DMS53 treated with DMSO at 0.1 percent for 48 hours (cell line): ENCODE data around the gene MAP7D2.

Experiments
- DNase-seq: peaks from one replicate; lab custom pipeline; 2025; ENCODE audit not compliant: unreplicated experiment; lab: John Stamatoyannopoulos, UW

The MAP7D2 gene

DNA sequence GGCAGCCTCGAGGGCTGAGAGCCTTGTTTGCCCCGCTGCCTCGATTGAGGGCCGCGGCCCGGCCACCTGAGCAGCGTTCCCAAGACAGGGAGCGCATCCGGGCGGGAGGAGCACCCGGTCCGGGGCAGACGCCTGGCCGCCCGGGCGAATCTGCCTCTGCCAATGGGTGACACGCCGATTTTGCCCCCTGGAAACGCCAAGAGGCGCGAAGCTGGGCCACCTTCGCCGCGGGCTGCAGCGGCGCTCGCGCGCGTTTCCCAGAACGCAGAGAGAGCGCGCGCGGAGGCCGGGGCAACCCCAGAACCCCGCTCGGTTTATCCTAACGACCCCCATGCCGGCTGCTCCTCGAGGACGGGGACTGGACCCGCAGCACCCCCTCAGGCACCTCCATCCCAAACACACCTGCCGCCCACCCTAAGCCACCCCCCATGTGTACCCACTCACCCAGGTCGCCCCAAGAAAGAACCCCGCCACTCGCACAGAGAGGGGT, 575 bp downstream of the MAP7D2 start:
- DNase-seq: no peak

DNA sequence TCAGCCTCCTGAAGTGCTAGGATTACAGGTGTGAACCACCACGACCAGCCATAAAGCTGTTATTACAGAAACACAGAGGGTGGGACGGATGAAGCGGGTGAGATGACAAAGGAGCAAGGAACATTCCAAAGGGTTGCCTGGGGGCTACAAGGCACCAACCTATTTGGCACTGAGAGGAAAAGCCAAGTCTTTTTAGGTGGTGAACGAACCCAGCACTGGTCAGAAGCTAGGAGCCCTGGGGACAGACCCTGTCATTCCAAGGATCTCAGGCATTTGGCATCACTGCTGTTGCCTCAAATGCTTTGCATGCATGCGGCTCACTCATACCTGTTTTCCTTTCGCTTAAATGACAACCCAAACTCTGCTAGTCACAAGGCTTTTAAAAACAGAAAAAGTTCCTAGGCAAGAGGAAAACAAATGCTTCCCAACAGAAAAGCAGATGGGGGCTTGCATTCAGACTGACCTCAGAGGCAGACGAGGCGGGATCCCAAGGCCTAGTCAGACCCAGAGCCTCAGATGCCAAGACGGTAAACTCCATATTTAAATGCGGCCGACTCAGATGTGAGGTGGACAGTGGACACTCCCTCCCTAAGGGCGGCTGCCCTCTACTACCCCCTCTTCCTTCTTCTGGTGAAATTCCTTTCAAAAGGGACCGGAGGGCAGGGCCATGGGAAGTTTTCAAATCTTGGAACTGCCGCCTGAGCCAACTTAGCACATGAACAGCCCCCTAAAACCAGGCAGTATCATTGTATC, 4.5 kb downstream of the MAP7D2 start:
- no peak for DNase-seq

DNA sequence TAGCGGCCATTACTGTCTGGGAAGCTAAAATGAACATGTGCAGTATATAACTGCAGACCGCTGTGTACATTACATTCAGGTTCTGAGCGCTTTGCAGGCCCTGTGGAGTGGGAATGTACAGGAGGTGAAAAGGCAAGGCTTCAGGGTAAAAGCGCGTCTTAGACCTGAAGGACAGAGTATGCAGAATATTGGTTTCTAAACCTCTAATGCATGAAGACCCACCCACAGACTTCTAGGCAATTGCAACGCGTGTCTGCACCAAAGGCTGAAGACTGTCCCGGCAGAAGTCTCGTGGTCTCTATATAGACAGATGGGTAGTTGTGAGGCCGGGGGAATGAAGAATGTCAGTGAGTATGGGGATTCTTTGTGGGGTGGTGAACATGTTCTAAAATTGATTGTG, 5.4 kb downstream of the MAP7D2 start:
- no peak for DNase-seq

DNA sequence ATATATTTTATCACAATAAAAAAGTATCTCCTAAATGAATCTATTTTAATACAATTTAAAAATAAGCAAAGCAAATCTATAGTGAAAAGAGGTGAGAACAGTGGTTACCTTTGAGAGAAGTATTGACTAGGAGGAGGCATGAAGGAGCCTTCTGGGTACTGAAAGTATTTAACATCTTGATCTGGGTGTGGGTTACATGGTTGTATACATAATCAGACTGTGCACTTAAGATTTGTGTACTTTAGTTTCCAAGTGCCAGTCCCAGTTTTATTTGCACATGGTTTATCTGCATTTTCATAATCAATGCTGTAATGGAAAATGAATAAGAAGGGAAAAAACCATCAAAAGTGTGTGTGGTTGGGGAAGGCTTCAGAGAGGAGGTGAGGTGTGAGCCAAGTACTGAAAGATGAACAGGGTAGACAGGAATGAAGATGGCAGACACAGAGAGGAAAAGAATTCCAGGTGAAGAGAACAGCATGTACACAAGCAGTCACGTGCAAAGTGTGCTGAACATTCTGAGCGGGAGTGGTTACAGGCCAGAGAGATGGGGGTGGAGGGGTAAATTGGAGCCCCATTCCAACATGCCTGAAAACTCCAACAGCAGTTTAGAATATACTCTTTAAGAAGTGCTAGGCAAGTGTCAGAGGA, 14.6 kb downstream of the MAP7D2 start:
- DNase-seq: no peak

- DNase-seq: no peak
These were observed 25.2 kb downstream of the MAP7D2 start for GRCh38 chrX:20091499-20091898.

GRCh38 chrX:20089845-20090244, 26.9 kb downstream of the MAP7D2 start:
- no peak for DNase-seq

DNA sequence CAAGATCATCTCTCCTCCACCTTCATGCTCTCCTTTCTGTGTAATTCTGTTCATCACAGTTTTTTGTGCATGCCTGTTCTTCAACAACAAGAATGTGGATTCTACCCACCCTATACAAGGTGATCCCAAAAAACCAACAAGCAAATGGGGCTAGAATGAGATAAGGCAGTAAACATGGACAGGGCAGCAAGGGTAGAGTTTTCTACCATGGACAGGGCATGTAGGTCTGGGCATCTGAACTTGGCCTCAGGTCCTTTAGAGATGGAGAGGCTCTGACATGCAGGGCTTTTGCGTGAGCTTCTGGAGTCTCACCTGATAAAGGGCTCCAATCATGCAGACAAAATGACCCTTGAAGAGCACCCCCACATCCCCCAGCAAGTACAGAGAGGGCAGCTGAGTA, 36.4 kb downstream of the MAP7D2 start:
- no peak for DNase-seq

- no peak for DNase-seq
These were observed 45.1 kb downstream of the MAP7D2 start for GRCh38 chrX:20071511-20072079.

DNA sequence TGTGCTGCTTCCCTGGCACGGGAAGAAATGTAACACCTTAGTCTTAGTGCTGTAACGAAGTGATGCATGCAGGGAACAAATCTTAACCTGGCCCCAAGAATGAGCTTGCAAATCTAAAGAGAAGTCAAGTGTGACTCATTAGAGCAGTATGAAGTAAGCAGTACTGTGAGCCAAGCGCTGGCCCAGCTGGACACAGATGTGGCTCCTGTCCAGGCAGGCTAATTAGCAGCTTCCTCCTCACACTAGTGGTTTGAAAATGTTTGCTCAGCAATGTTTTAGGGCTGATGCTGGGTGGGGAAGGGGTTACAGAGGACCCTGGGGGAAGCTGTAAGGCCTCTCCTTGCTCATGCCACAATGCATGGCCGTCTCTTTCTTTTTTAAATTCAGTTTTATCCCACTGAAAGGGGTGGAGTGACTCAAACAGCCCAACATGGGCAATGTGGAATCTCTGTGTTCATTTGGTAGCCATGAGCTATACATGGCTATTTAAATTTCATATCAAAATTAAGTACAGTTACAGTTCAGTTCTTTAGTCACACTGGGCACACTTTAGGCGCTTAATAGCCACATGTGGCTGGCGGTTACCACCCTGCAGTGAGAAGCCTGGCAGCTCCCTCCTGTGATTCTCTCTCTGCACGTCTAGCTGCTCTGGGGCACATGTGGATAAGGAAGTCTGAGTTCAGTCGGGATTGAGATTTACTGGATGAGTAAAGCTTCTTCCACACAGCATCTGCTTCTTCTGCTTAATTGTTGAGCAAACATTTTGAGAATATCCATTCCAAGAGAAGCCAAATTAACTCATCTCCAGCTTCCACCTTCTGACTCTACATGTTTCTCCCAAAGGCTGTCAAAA, 48.8 kb downstream of the MAP7D2 start:
- no peak for DNase-seq

- peak; percentile 66 for DNase-seq
These were observed 49.6 kb downstream of the MAP7D2 start for GRCh38 chrX:20066968-20067708.

- no peak for DNase-seq
These were observed 52.9 kb downstream of the MAP7D2 start for GRCh38 chrX:20063716-20064351.

DNA sequence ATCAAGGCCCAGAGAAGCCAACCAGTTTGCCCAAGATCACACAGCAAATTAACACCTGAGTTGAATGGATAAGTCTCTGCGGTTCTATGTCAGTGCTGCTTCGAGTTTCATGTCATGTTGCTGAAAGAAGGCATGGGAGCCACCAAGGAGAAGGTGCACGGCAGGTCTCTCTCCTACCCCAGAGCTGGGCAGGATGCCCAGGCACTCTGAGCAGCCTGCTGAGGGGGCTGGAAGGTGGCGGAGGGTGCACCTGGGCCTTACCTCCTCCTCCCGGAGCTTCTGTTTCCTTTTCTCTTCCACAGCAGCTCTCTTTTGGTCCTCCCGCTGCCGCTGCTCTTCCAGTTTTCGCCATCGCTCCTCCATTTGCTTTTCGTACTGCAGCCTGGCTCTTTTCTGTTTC, 53.6 kb downstream of the MAP7D2 start:
- DNase-seq: no peak

DNA sequence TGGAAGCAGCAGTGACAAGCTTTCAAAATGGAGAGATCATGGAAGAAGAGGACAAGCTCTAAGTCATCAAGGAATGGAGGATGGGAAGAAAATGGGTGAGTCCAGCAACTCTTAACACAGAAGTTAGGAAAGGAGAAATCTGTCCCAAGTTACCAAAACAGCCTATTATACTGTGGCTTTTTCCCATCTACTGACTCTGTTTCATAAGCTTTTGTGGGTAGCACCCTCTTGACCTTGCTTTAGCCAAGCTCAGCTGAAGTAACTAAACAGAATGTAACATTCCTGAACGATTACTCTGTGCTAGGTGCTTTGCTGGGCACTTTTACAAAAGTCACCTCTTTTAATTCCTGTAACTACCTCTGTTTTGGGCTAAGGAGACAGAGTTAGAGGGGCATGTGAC, 54.9 kb downstream of the MAP7D2 start:
- no peak for DNase-seq

GRCh38 chrX:20060961-20061748, 55.6 kb downstream of the MAP7D2 start:
- DNase-seq: no peak

DNA sequence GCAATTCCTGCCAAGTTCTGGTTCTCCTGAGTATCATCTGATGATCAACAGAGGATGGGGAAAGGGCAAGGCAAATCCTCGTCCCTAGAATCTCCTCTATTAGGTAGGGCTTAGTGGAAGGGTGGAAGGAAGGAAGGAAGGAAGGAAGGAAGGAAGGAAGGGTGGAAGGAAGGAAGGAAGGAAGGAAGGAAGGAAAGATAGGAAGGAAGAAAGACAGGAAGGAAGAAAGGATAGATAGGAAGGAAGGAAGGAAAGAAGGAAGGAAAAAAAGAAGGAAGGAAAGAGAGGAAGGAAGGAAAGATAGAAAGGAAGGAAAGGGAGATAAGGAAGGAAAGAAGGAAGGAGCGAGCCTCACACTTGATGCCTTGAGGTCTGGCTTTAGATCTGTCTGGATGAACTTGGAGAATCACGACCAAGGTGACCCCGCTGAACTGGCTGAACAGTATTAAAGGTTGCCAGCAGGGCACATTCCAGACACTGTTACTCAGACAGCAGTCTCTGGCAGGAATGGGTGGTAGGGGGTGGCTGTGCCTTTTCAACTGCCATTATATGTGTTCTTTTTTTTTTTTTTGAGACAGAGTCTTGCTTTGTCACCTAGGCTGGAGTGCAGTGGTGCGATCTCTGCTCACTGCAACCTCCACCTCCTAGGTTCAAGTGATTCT, 57.1 kb downstream of the MAP7D2 start:
- DNase-seq: no peak

DNA sequence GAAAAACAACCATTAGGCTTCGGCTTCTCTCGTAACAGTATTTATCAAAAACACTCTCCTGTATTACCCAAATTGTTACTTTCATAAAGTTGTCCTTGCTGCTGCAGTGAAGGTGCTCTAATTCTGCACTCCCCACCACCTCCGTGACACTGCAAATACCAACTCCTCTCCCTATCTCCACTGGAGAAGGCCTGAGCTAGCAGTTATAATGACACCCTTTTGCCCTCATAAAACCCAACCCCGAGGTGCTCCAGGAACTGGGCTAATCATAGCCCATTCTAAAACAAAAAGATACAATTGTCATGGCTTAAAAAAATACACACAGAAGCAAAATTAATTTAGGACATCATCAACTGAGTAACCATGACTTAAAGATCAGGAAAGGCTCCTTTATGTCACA, 59.2 kb downstream of the MAP7D2 start:
- no peak for DNase-seq

DNA sequence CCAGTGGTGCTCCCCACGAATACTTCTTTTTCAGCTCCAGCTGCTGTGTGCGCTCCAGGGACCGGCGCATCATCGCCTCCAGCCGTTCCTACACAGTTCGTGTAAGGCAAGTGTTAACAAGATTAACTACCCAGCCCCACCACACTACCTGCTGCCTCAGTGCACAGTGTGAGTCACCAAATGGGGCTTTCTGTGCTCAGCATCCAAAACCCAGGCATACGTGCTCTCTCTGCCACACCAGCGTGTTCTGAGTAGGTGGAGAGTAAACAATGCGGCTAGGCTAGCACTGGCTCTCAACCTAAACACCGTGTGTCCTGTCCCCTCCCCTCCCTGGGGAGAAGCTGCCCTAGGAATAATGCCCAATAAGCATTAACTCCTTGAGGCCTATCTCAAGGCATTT, 60.0 kb downstream of the MAP7D2 start:
- peak; percentile 57 for DNase-seq

- no peak for DNase-seq
These were observed 63.2 kb downstream of the MAP7D2 start for GRCh38 chrX:20053537-20053936.

DNA sequence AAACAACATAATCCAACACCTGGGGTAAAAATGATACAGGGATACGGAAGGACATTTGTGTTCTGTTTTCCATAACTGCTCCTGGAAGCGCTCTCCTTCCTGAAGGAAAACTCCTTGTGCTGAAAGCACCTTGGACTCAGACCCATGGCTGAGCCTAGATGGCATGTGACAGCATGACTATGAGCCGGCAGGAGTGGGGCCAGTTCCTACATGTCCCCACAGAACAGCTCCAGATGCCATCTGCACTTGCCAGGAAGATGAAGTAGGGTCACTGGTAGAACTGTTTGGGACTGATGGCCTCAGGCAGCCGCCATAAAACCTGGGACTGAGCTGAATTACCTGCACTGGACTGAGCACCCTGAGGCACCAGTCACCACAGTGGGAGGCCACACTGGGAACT, 69.8 kb downstream of the MAP7D2 start:
- no peak for DNase-seq
